Stomach (tissue), 9 donors: ENCODE measurements around the gene RGS7BP. TPM values are rescaled to one million over a fixed set of nuclear protein-coding genes. Genes with fewer than 3 reads are reported as not detected.

ENCODE experiments used
- DNase-seq, 2 donors: peaks; one replicate each; pipeline versions ENCODE4 v3.0.0 to v3.0.0-alpha.2; 2013 to 2019
- H3K27ac ChIP-seq, 5 donors: fragments of 200-600 bp in 4 of 5; sonication (generic) in 4 of 5; one replicate each; pipeline ENCODE4 v1.5.1; 2013 to 2019; ENCODE audit warnings: mild to moderate bottlenecking in 1 of 5, moderate library complexity in 1 of 5
- H3K27me3 ChIP-seq, 3 donors: fragments of 200-600 bp; sonication (generic); one replicate each; pipeline ENCODE4 v1.5.1; 2017 to 2019; ENCODE audit warnings: mixed run types in 1 of 3
- H3K36me3 ChIP-seq, 4 donors: fragments of 200-600 bp; sonication (generic); 1 replicate in 3 of 4; 2 replicates in 1 of 4; pipeline ENCODE4 v1.5.1; 2016 to 2019
- H3K4me1 ChIP-seq, 4 donors: fragments of 200-600 bp; sonication (generic); one replicate each; pipeline ENCODE4 v1.5.1; 2016 to 2019
- H3K4me3 ChIP-seq, 4 donors: fragments of 200-600 bp; sonication (generic) in 3 of 4; one replicate each; pipeline ENCODE4 v1.5.1; 2016 to 2019; ENCODE audit warnings: mild to moderate bottlenecking in 1 of 4
- H3K9me3 ChIP-seq, 4 donors: fragments of 200-600 bp; sonication (generic); one replicate each; pipeline ENCODE4 v1.5.1; 2016 to 2019
- EP300 ChIP-seq: sonication (generic); formaldehyde crosslinking; IDR thresholded peaks from one replicate; pipeline ENCODE4 v1.6.1; 2017; ENCODE audit warnings: antibody characterized with exemption
- POLR2A ChIP-seq, 4 donors: fragments of 450-650 bp; IDR thresholded peaks; one replicate each; pipeline ENCODE4 v1.6.1; 2016; ENCODE audit warnings: antibody characterized with exemption in 4 of 4, control low read depth in 2 of 4, mild to moderate bottlenecking in 1 of 4, moderate library complexity in 1 of 4
- POLR2AphosphoS5 ChIP-seq, 3 donors: sonication (generic); formaldehyde crosslinking; IDR thresholded peaks; one replicate each; pipeline ENCODE4 v1.6.1; 2016; ENCODE audit warnings: antibody characterized with exemption in 3 of 3
- WGBS, 5 donors: extraction: QIAGEN DNeasy Blood & Tissue Kit in 3 of 5; methylation state at CpG; one replicate each; pipeline versions ENCODE4 v1.1.5 to v1.1.7; 2013 to 2018; 5-methylcytosine and 5-hydroxymethylcytosine counted together
- intact Hi-C: fragments of 100-400 bp; cut with DNase I; formaldehyde crosslinking; loops from one replicate; pipeline ENCODE4 v1.15.1; 2023; ENCODE audit warnings: low total_unique reads
- polyA plus RNA-seq, 3 donors: library from polyadenylated mRNA; stranded (reverse); fragments of 200-250 nt; gene quantifications; one replicate each; pipeline ENCODE4 v1.2.3, GENCODE V29; 2013
- total RNA-seq, 5 donors: library from RNA; depleted of rRNA; stranded (reverse); fragments of >200 nt; gene quantifications; one replicate each; pipeline versions ENCODE4 v1.1.0 to v1.2.3, GENCODE V29; 2014 to 2016
- TF ChIP-seq, protein P1 (sequence below), 7 experiments: fragments of 450-650 bp in 4 of 7; fragments of 200-600 bp in 3 of 7; sonication (generic) in 3 of 7; IDR thresholded peaks; one replicate each; pipeline ENCODE4 v1.5.1; 2016 to 2019; ENCODE audit warnings: antibody characterized with exemption in 7 of 7, control low read depth in 2 of 7, mild to moderate bottlenecking in 1 of 7
- donor health status: healthy with polysubstance abuse.
- donor health status: Bipolar disorder and iron deficiency.
- donor health status: healthy.

RGS7BP gene
- total and polyA plus RNA-seq, 8 donors = 0.03 to 49.2 (median 1.6) TPM

- WGBS, 5 donors = 84 to 92% (median 87%) methylated on average over 4 of the region's 4 CpGs
- TF ChIP-seq POLR2A (IDR thresholded peaks at IDR 0.05) (no peak), EP300 (no peak), POLR2AphosphoS5 (IDR thresholded peaks at IDR 0.05) (no peak)
- TF ChIP-seq, protein P1, sequence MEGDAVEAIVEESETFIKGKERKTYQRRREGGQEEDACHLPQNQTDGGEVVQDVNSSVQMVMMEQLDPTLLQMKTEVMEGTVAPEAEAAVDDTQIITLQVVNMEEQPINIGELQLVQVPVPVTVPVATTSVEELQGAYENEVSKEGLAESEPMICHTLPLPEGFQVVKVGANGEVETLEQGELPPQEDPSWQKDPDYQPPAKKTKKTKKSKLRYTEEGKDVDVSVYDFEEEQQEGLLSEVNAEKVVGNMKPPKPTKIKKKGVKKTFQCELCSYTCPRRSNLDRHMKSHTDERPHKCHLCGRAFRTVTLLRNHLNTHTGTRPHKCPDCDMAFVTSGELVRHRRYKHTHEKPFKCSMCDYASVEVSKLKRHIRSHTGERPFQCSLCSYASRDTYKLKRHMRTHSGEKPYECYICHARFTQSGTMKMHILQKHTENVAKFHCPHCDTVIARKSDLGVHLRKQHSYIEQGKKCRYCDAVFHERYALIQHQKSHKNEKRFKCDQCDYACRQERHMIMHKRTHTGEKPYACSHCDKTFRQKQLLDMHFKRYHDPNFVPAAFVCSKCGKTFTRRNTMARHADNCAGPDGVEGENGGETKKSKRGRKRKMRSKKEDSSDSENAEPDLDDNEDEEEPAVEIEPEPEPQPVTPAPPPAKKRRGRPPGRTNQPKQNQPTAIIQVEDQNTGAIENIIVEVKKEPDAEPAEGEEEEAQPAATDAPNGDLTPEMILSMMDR (IDR thresholded peaks at IDR 0.05) = no peak
Measured at GRCh38 chr5:64516216-64516615, 10.4 kb downstream of the RGS7BP start.

DNA sequence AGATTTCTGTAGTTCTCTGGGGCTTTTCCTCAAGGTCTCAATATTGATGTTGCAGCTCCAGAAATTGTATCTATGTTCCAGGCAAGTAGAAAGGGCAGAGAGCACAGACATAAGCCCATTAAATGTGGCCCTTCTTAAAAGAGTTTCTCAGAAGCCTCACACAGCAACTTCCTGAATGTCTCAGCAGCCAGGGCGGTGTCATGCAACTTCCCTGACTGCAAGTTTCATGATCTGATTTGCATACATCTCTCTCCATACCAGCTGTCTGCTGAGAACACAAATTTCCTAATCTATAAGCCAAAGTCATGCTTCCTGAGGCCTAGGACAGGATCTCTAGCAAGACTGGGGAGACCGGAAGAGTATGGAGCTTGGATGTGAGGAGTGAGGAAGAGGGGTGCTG, 13.0 kb downstream of the RGS7BP start:
- Histone ChIP-seq H3K4me1 (no peaks in the 10 kb centered on the region), H3K27ac (no peak overlapping the region), H3K27me3 (no peaks in the 10 kb centered on the region), H3K36me3 (no peaks in the 10 kb centered on the region), H3K4me3 (no peak overlapping the region), H3K9me3 (no peaks in the 10 kb centered on the region)
- WGBS, 5 donors = 90 to 92% (median 91%) methylated on average over 2 of the region's 2 CpGs
- no peak for DNase-seq
- TF ChIP-seq, protein P1 (IDR thresholded peaks at IDR 0.05) = no peak
- no peak for TF ChIP-seq POLR2AphosphoS5 (IDR thresholded peaks at IDR 0.05)
- TF ChIP-seq POLR2A (IDR thresholded peaks at IDR 0.05) = no peak
- TF ChIP-seq EP300 = no peak
- intact Hi-C loops = no loop called here

More at GRCh38 chr5:64516216-64516615, 10.4 kb downstream of the RGS7BP start:
- intact Hi-C loops = no loop called here
- Histone ChIP-seq H3K4me1 (no peaks in the 10 kb centered on the region), H3K4me3 (no peak overlapping the region), H3K27me3 (no peaks in the 10 kb centered on the region), H3K9me3 (no peaks in the 10 kb centered on the region), H3K27ac (no peak overlapping the region), H3K36me3 (no peaks in the 10 kb centered on the region)
- no peak for DNase-seq

DNA sequence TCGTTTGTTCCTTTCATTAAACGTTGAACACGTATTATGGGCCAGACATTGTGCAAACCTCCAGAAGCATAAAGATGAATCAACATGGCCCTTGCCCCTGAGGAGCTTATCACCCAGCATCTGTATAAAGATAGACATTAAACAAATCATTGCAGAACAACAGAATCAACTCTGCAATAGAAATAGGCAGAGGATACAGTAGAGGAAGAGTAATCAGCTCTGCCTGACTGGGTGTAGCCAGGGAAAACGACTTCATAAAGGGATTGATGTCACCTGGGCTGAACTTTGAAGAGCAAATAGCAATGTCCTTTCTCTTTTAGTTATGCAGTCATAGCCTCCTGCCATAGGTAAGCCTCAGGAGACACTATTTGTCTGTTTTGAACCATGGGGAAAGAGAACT, 13.4 kb downstream of the RGS7BP start:
- Histone ChIP-seq H3K4me1 (no peaks in the 10 kb centered on the region), H3K4me3 (no peak overlapping the region), H3K9me3 (no peaks in the 10 kb centered on the region), H3K27me3 (no peaks in the 10 kb centered on the region), H3K27ac (no peak overlapping the region), H3K36me3 (no peaks in the 10 kb centered on the region)
- no peak for DNase-seq
- intact Hi-C loops = no loop called here
- 51 to 72% (median 58%) methylated on average over 4 of the region's 4 CpGs for WGBS, 5 donors
- no peak for TF ChIP-seq EP300
- no peak for TF ChIP-seq POLR2AphosphoS5 (IDR thresholded peaks at IDR 0.05)
- TF ChIP-seq, protein P1 (IDR thresholded peaks at IDR 0.05) = no peak
- no peak for TF ChIP-seq POLR2A (IDR thresholded peaks at IDR 0.05)

DNA sequence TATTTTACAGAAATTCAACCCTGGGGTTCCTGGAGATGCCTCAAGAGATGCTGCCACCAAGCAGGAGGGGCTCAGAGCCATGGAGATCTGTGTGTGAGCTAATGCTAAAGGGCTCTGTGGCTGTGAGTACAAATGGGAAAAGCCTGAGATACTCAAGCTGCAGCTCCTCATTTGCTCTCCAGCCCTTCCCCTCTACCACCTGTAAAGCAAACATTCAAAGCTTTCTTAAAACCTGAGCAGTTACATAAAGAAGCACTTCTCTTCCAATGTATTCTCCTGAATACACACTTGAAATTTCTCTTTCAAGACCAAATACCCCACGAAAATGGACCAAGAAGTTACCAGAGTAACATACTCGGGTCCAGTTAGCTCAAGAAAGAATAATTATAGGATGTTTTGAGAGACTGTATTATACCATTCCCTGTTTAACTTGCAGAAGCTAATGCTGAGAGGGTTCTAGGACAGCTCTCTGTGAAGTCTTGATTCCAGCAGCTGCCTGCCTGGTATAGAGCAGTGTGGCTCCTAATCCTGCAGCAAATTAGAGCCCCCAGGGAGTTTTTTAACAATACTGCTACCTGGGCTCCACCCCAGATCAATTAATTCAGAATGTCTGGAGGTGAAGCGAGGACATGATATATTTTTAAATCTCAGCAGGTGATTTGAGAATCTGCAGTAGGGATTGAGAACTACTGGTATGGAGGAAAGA, 21.1 kb downstream of the RGS7BP start:
- no peaks in the 10 kb centered on the region for H3K27me3 ChIP-seq
- no peak for DNase-seq
- intact Hi-C loops = no loop called here
- no peak overlapping the region for H3K4me3 ChIP-seq
- no peaks in the 10 kb centered on the region for H3K36me3 ChIP-seq
- TF ChIP-seq, protein P1 (IDR thresholded peaks at IDR 0.05) = no peak
- TF ChIP-seq POLR2AphosphoS5 (IDR thresholded peaks at IDR 0.05) (no peak), POLR2A (IDR thresholded peaks at IDR 0.05) (no peak), EP300 (no peak)
- WGBS, 5 donors = 65 to 81% (median 75%) methylated on average over 3 of the region's 3 CpGs
- H3K4me1 ChIP-seq = peaks cover 0 to 2% (median 0%) of the 10 kb centered on the region in 4 donors
- no peaks in the 10 kb centered on the region for H3K9me3 ChIP-seq
- no peak overlapping the region for H3K27ac ChIP-seq
